ENCODE results near the gene RNF150.

Gene RNF150

DNA sequence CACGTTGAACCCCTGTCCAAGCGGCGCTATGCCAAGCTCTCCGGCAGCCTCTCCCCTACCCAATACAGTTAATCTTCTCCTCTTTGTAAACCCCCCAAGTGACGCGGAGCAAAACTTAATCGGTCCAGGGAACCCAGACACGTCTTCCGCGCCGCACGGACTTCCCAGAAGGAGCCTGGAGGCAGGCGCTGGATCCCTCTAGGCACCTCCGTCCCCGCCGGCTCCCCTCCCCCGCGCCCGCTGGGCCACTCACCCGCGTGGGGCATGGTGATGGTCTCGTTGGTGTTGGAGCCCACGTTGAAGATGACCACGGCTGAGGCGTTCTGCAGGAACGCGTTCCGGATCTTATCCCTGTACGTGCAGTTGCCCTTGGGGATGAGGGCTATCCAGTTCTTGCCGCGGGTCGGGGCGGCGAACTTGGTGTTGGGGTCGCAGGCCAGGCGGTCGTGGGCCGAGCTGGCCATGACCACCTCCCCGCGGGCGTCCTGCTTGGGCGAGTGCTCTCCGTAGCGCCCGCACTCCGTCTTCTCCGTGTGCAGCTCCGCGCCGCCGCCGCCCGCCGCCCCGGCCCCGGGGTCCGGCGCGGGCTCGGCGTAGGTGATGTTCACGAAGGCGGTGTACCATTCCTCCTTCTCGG lies 1.1 kb downstream of the RNF150 start:
- DNase-seq (ENCODE audit: low read depth in 3 of 3): no peak

GRCh38 chr4:141131723-141132071 lies 1.6 kb downstream of the RNF150 start:
- DNase-seq (ENCODE audit: low read depth in 3 of 3): no peak

GRCh38 chr4:141130947-141131605 lies 2.2 kb downstream of the RNF150 start:
- no peak for DNase-seq (ENCODE audit: low read depth in 3 of 3)

DNA sequence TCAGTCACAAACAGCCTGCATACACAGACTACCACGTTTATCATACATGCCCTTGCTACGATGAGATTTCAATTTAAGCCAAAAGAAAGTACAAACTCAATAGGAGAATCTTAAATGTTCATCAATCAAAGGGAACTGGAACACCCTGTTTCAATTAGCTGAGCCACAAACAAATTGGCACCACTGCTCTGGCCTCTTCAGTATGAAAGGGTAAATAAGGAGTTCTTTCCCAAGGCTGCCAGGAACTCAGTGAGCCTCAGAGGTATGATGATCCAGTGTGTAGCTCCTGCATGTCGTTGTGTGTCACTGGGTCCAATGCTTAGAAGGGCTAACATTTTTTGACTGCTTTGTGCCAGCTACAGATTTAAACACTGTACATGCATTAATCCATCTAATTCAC lies 5.4 kb downstream of the RNF150 start:
- DNase-seq (ENCODE audit: low read depth in 3 of 3): no peak

DNA sequence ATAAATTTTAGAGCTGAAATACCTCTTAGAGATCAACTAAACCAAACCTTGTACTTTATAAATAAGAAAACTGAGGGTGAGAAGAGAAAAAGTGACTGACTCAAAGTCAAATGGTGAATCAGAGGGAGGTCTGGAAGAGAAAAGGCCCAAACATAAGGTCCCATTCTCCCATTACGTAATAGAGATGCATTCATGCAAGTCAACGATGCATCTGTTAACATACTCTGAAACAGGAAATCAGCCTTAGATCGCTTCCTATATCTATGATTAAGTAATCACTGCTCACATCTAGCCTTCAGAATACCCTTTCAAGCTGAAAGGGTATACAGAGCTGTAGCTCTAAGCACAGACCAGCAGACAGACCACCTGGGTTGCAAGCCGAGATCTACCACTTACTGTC lies 6.5 kb downstream of the RNF150 start:
- no peak for DNase-seq (ENCODE audit: low read depth in 3 of 3)

DNA sequence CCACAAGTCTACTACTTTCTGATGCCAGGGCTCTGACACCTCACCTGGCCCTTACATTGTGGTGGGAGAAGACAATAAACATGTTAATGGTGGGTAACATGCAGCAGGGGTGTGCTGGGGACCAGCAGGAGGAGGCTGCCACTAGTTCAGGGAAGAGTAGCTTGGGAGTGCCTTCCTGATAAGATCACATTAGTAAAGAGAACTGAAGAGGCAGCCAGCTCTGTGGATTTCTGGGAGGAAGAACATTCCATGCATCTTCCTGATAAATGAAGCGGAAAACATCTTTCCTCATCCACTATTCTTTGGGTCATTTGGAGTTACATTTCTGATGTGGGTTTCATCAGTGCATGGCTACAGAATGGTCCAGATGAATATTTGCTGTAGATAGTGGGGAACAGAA lies 9.0 kb downstream of the RNF150 start:
- DNase-seq (ENCODE audit: low read depth in 3 of 3): no peak

GRCh38 chr4:141121768-141122454 lies 11.4 kb downstream of the RNF150 start:
- no peak for DNase-seq (ENCODE audit: low read depth in 3 of 3)

- no peak for DNase-seq (ENCODE audit: low read depth in 3 of 3)
Observed at GRCh38 chr4:141121101-141121500, 12.2 kb downstream of the RNF150 start.

DNA sequence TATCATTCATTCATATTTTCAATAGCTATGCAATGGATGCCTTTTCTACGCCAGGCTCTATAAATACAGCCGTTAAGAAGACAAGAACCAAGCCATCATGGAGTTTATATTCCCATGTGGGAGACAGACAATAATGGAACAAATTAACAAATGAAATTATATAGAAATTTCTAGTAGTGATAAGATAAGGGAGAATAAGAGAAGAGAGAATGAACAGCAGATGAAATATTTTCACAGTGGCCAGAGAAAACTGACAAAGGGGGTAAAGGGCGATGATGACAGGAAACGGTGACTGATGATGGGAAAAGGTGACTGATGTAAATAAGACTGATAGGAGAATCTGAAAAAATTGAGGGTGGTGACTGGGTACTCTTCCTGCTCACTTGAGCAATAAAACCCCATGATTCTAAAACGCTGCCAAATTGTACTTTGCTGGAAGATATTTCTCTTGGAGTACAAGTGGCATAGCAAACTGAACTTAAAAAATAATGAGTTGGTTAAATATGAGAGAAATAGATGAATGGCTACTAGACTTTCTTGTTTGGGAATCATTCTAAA lies 13.2 kb downstream of the RNF150 start:
- DNase-seq (ENCODE audit: low read depth in 3 of 3): no peak

GRCh38 chr4:141119071-141119470 lies 14.2 kb downstream of the RNF150 start:
- DNase-seq (ENCODE audit: low read depth in 3 of 3): no peak

- DNase-seq (ENCODE audit: low read depth in 3 of 3): no peak
Observed at GRCh38 chr4:141118381-141118780, 14.9 kb downstream of the RNF150 start.

GRCh38 chr4:141117935-141118334 lies 15.3 kb downstream of the RNF150 start:
- no peak for DNase-seq (ENCODE audit: low read depth in 3 of 3)

DNA sequence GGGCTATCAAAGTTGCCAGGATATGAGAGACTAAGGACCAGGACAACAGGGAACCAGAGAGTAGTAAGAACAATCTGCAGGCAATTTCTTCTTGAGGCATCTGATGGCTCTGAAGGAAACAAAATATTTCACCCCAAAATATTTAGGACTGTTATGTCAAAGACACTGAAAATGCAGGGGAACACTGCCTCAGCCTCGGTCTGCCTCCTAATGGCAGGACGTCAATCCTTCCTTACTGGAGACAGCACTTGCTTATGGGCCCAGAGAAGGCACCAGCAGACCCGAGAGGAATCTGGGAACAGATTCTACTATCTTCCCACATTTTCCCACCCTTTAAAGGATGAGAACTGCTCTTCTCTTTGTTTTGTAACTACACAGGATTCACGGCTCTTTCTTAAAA lies 23.3 kb downstream of the RNF150 start:
- DNase-seq (ENCODE audit: low read depth in 3 of 3): no peak

GRCh38 chr4:141107927-141108326 lies 25.3 kb downstream of the RNF150 start:
- no peak for DNase-seq (ENCODE audit: low read depth in 3 of 3)

DNA sequence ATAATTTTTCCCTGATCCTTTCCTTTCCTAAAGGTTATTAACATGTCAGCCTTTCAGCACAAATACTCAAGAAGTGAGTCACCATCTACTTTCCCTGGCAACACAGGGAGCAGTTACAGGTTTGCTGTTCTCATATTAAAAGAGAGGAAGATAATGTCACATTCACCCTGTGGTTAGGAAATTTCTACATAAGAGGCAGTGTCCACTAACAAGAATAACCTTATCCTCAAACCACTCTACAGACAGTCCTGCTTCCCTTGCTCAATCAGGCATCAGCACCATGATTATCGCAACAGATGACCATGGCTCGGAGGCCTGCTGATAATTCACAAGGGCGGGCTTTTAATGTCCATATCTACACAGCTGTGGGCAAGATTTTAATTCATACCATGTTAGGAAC lies 30.9 kb downstream of the RNF150 start:
- DNase-seq (ENCODE audit: low read depth in 3 of 3): no peak

GRCh38 chr4:141101511-141101910 lies 31.8 kb downstream of the RNF150 start:
- no peak for DNase-seq (ENCODE audit: low read depth in 3 of 3)

- DNase-seq (ENCODE audit: low read depth in 3 of 3): no peak
Observed at GRCh38 chr4:141099326-141099725, 33.9 kb downstream of the RNF150 start.

- DNase-seq (ENCODE audit: low read depth in 3 of 3): no peak
Observed at GRCh38 chr4:141098163-141098562, 35.1 kb downstream of the RNF150 start.

GRCh38 chr4:141090473-141090872 lies 42.8 kb downstream of the RNF150 start:
- DNase-seq (ENCODE audit: low read depth in 3 of 3): no peak

- DNase-seq (ENCODE audit: low read depth in 3 of 3): no peak
Observed at GRCh38 chr4:141081921-141082395, 51.3 kb downstream of the RNF150 start.

- no peak for DNase-seq (ENCODE audit: low read depth in 3 of 3)
Observed at GRCh38 chr4:141080668-141081067, 52.6 kb downstream of the RNF150 start.

- no peak for DNase-seq (ENCODE audit: low read depth in 3 of 3)
Observed at GRCh38 chr4:141079393-141079930, 53.8 kb downstream of the RNF150 start.

DNA sequence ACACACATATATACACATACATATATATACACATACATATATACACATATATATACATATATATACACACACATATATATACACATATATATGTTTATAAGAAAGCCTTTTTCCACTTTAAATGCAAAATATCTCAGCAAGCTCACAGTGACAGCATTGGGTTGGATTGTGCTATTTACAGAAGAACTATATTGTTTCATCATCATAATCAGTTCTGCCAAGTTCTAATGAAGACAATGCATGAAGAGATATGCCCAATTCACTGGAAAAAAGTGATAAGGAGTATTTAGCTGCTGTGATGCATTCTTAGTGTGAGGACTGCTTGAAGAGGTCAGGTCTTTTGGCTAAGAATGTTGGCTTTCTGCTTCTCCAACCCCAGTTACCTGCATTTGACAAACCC lies 54.4 kb downstream of the RNF150 start:
- DNase-seq (ENCODE audit: low read depth in 3 of 3): no peak
